MV-4-11 (cell line): ENCODE results near the gene THADA.
"Not testable (repeated sequence)": the region's sequence is repeated elsewhere in the genome, so short reads cannot be mapped to it uniquely, and the experiment has no call there.

ENCODE experiments used
- DNase-seq: peaks from one replicate; lab custom pipeline; 2025; lab: John Stamatoyannopoulos, UW

Gene THADA

GRCh38 chr2:43410055-43410604 is 185.7 kb downstream of the THADA start:
- no peak for DNase-seq

DNA sequence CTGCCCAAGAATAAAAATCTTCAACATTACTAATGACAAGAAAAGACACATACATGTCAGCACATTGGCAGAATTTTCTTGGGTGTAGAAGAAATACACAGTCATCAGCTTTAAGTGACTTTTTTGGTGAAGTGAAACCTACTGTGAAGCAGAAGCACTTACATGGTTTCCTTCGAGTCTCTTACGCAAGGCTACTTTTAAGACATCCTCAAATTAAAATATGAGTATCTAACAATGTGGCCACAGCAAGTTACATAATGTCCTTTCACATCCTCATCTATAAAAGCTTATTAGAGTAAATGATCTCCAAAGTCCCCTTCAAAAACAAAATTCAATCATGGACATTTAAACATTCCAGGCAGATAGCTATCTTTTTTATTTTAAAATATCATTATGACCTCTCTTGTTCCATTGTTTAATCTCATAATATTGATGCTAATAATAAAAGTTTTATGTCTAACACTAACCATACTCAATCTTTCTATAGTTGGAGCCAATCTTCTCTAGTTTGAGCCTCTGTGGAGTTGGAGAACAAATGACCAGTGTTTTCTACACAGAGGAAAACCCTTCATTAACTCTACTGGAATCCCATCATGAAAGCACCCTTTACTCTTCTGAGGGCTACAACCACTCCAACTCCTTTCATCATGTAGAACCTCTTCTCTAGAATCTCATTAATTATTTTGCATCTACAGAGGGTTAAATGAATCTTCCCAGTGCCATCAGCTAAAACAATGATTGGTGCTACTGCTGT is 187.3 kb downstream of the THADA start:
- peak; percentile 99 for DNase-seq

DNA sequence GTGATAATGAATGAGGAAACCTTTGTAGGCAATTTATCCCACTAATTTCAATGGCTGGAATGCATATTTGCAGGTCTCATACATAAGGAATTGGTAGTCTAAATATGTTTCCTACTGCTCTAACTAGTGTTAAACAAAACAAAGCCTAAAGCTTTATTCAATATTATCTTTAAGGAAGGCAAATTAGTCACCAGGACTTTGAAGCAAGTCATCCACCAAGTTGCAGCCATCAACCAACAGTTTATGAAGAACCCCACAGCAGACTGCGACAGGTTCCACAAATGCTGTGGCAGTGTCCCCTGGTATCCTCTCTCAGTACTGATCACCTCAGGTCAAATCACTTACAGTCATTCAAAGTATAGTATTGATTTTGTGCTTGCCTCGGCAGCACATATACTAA is 187.9 kb downstream of the THADA start:
- no peak for DNase-seq

GRCh38 chr2:43406651-43407279 is 189.1 kb downstream of the THADA start:
- DNase-seq, result no peak

DNA sequence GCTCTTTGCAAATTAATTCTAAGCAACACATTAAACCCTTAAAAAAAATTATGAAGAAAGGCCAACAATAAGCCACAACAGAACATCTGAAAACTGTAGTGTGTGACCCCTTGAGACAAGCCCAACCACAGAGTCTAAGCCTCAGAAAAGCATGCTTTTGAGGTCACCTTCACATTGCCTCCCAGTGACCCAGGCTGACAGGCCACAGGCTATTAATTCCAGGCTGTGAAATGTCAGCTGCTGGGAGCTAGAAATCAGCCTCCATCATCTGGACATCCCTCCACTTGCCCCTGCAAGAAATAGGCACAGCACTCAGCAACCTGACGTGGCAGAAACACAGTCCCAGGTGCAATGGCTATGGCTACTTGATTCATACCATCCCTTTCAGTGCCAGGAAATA is 190.0 kb downstream of the THADA start:
- peak; percentile 39 for DNase-seq

DNA sequence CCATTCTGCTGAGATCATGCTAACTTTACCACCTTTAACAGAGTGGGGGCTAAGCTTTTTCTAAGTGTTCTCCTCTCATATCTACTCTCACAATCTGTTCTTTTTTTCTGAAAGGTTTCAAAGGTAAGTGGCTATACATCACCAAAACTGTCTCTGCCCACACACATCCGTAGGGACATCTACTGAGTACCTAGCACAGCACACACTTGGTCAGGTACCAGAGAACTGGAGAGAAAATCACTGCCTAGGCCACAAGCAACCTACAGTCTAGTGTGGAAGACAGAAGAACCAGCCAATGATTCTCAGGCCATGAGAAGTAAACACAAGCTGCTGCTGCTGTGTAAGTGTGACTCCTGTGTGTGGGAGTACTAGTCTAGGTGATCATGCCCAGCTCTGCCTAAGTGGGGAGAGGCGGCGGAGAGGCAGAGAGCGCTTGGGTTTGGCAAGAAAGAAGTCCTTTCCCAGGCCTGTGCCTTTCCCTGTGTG is 193.3 kb downstream of the THADA start:
- no peak for DNase-seq

GRCh38 chr2:43402002-43402401 is 193.8 kb downstream of the THADA start:
- DNase-seq, result no peak

DNA sequence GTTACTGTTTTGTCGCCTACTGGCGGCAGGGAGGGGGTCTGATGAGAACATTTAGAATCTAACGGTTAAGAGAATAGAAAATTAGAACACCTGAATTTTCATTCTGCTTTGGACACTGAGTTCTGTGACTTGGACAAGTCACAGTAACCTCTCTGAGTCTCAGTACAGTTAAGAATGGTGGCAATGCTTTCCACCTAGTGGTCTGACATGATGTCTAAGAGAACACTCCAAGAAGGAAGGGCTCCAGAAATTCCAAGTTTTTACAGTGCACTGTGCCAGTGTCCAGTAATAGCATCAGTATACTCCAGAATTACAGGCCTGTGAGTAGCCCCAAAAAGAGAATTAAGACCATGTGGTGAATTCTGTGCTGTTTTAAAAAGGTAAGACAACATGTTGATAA is 195.3 kb downstream of the THADA start:
- DNase-seq, result no peak

GRCh38 chr2:43399515-43400264 is 196.1 kb downstream of the THADA start:
- no peak for DNase-seq

DNA sequence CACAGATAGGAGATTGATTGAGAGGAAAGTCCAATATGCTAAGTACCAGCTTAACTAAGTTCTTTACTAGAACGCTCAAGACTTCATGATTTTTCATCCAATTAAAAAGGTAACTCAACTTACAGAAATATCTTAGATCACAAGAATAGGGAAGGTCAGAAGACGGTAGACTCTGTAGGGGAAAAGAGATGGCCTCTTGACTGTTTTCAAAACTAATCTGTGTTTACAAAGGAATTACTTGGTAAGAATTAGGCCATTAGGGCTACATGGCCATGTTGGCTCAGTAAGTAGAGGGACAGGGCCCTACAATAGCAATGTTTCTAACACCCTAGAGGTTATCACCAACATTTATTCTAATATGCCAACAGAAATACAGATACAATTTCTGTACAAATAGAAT is 196.7 kb downstream of the THADA start:
- DNase-seq, result no peak

DNA sequence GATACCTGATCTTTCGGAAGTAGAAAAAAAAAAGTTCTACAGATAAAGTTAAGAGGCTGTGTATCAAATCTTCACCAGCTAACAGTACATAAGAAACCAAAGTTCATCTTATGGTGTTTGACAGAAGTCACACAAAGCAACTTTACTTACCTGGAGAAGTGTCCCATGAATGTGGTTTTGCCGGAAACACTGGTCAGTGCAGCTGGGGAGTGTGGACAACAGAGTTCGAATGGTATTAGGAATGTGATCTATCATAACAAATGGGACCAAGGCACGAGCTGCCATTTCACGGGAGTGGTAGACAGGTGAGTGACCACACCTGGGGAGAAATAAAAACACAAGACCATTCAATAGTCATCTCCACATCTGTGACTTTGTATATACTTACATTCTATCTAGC is 198.0 kb downstream of the THADA start:
- no peak for DNase-seq

DNA sequence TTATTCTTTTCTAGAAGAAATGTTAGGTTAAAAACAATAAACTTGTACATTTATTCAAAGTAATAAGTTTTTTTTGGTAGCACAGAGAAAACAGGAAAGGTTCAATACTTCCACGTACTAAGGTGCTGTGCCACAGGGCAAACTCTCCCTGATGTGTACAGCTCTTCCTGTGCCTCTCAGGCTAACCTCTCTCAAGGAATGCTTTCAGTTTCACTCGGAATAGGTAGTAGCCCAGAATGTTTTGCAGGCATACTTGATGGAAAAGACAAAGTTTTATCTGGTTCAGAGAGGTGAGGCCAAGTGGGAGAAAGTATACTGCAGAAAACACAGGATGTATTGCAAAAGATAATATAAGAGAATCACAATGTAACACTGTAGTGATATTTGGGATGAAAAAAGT is 198.4 kb downstream of the THADA start:
- DNase-seq, result no peak

GRCh38 chr2:43396344-43396743 is 199.5 kb downstream of the THADA start:
- peak; percentile 68 for DNase-seq

DNA sequence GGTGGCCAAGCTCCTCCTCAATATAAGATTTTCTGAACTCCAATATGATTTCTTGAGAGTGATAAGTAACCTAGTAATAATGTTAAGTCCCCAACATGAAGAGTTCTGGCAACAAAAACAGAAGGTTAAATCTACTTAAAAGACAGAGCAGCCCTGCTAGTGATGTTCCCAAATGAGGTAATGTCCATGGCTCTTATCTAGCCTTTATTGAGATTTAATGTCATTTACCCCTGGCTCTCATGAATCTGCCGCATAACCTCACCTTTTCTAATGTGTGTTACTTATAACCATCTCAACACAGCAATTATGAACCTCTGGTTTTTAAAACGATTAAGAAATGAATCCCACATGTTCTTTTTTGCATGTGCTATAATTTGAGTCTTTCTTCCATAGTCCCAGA is 201.9 kb downstream of the THADA start:
- DNase-seq, result no peak

GRCh38 chr2:43391878-43392215 is 204.0 kb downstream of the THADA start:
- no peak for DNase-seq

GRCh38 chr2:43391201-43391877 is 204.5 kb downstream of the THADA start:
- DNase-seq, result no peak

GRCh38 chr2:43389581-43390466 is 206.0 kb downstream of the THADA start:
- DNase-seq, result no peak

DNA sequence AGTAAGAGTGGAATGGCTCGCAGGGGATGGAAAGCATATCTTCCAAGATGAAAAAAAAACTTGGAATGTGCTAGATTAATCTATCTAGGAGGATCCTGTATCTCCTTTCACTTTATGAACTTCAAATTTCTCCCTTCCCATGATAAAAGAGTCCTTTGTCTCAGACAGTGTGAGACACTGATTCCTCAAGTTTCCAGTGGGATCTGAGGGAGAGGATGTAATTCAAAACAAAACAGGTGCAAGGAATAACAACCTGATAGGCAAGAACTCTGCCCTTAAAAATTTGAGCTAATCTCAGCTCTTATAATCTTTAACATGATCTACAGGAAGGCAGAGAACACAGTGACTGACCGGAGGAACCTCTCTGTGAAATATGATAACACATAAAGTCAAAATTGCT is 207.5 kb downstream of the THADA start:
- DNase-seq, result no peak

DNA sequence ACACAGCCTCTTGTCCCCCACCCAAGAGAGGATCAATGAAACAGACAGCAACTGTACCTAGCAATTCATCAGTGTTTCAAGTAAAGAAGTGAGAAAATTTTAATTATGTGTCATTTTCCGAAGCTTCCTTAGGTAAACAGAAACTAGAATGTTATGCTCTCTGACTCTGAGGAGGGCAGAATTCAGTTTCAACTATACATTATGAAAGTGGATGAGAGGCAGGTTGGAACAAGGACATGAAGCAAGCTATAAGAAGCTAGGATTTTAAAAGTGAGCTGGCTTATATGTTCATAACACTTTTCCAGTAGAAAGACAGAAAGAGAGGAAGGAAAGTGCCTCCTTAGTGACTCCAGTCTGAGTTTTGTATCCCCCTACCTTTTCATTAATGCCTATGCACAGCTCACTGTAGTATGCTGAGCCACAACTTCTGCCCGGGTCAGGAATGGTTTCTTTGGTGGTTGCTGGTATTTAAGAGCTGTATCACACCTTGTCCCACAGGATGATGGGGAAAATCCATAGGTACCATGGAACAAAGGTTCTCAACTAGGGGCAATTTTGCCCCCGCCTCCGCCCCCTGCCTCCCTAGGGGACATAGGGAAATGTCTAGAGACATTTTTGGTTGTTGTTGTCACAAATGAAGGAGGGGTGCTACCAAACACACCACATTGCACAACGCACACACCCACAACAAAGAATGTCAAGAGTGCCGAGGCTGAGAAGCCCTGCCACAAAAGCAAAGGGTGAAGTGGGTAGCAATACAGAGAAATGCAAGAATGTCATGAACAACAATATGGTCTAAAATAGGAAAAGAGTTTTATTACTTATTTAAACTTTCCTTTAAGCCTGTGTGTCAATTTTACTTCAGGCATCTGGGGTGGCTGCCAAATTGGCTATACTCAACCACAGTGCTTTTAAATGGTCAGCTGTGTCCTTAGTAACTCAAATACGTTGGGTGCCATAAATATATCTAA is 208.5 kb downstream of the THADA start:
- no peak for DNase-seq

DNA sequence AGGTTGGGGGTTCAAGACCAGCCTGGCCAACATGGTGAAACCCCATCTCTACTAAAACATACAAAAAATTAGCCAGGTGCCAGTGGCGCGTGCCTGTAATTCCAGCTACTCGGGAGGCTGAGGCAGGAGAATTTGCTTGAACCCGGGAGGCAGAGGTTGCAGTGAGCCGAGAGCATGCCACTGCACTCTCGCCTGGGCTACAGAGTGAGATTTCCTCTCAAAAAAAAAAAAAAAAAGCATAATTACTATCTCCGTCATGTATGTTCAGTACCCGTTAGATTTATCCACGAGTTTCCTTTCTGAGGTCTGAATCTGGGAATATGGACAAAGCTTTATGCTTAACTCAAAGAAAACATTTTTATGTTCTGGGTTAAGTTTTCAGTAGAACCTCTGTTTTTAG is 209.2 kb downstream of the THADA start:
- not testable (repeated sequence) for DNase-seq
